Neuronal stem cell (in vitro differentiated cells): Measurements from ENCODE around the gene PODXL2.

Experiments used
- DNase-seq: peaks from one replicate; pipeline ENCODE4 v3.0.0-alpha.2; 2013; ENCODE audit warnings: low spot score
- H2AFZ ChIP-seq: one replicate; pipeline ENCODE4 v1.6.1; 2013; ENCODE audit warnings: mild to moderate bottlenecking, low read length, inconsistent platforms
- H2AK5ac ChIP-seq: 2 replicates; pipeline ENCODE4 v1.6.1; 2013; ENCODE audit warnings: low read depth, mild to moderate bottlenecking, inconsistent platforms, low read length, moderate library complexity, mixed read lengths
- H2BK120ac ChIP-seq: 2 replicates; pipeline ENCODE4 v1.6.1; 2013; ENCODE audit warnings: low read depth, mild to moderate bottlenecking, inconsistent platforms, low read length, moderate library complexity, mixed read lengths
- H2BK12ac ChIP-seq: one replicate; pipeline ENCODE4 v1.6.1; 2013; ENCODE audit warnings: low read length, inconsistent platforms
- H2BK15ac ChIP-seq: 2 replicates; pipeline ENCODE4 v1.6.1; 2013; ENCODE audit warnings: mild to moderate bottlenecking, low read length, inconsistent platforms, mixed read lengths
- H2BK5ac ChIP-seq: one replicate; pipeline ENCODE4 v1.6.1; 2013; ENCODE audit warnings: inconsistent platforms, mild to moderate bottlenecking, low read length, moderate library complexity
- H3K14ac ChIP-seq: one replicate; pipeline ENCODE4 v1.6.1; 2013; ENCODE audit warnings: low read length, inconsistent platforms
- H3K18ac ChIP-seq: 2 replicates; pipeline ENCODE4 v1.6.1; 2013; ENCODE audit warnings: low read length, inconsistent platforms
- H3K23ac ChIP-seq: 2 replicates; pipeline ENCODE4 v1.6.1; 2013; ENCODE audit warnings: low read depth, mild to moderate bottlenecking, mixed read lengths, low read length, inconsistent platforms; ENCODE audit not compliant: poor library complexity
- H3K27ac ChIP-seq: replicated peaks from 3 replicates; pipeline ENCODE4 v1.5.1; 2013; ENCODE audit warnings: low read length, inconsistent platforms
- H3K27me3 ChIP-seq, 3 experiments: 2 replicates each; pipeline ENCODE4 v1.6.1; 2013; ENCODE audit warnings: low read length in 3 of 3, mild to moderate bottlenecking in 2 of 3, inconsistent platforms in 1 of 3, low read depth in 1 of 3, mixed read lengths in 1 of 3, moderate library complexity in 1 of 3; ENCODE audit not compliant: control insufficient read depth in 3 of 3, insufficient read depth in 3 of 3
- H3K36me3 ChIP-seq, 2 donors: replicated peaks in 1 of 2; 2 replicates each; pipeline ENCODE4 v1.6.1; 2013; ENCODE audit warnings: low read length in 2 of 2; ENCODE audit not compliant: control insufficient read depth in 2 of 2, insufficient read depth in 2 of 2
- H3K4ac ChIP-seq: 2 replicates; pipeline ENCODE4 v1.6.1; 2013; ENCODE audit warnings: inconsistent platforms, mild to moderate bottlenecking, low read length, moderate library complexity
- H3K4me1 ChIP-seq, 2 donors: 1 replicate in 1 of 2; 2 replicates in 1 of 2; pipeline ENCODE4 v1.6.1; 2013; ENCODE audit warnings: low read length in 2 of 2, low read depth in 1 of 2; ENCODE audit not compliant: control insufficient read depth in 2 of 2, insufficient read depth in 1 of 2
- H3K4me2 ChIP-seq: one replicate; pipeline ENCODE4 v1.6.1; 2013; ENCODE audit warnings: mild to moderate bottlenecking, low read length, inconsistent platforms; ENCODE audit not compliant: insufficient read depth, poor library complexity, severe bottlenecking
- H3K4me3 ChIP-seq, 2 donors: 2 replicates each; pipeline ENCODE4 v1.5.1; 2013; ENCODE audit warnings: low read length in 2 of 2, mild to moderate bottlenecking in 2 of 2, inconsistent platforms in 1 of 2, moderate library complexity in 1 of 2
- H3K79me1 ChIP-seq: one replicate; pipeline ENCODE4 v1.6.1; 2013; ENCODE audit warnings: low read depth, mild to moderate bottlenecking, inconsistent platforms, low read length, moderate library complexity
- H3K9ac ChIP-seq: one replicate; pipeline ENCODE4 v1.6.1; 2013; ENCODE audit warnings: mild to moderate bottlenecking, low read depth, low read length, inconsistent platforms; ENCODE audit not compliant: poor library complexity
- H3K9me3 ChIP-seq, 2 donors: replicated peaks in 1 of 2; 2 replicates each; pipeline versions ENCODE3 to v1.6.1; 2013; ENCODE audit warnings: low read length in 2 of 2, mild to moderate bottlenecking in 2 of 2, inconsistent platforms in 1 of 2, low read depth in 1 of 2, mixed read lengths in 1 of 2, moderate library complexity in 1 of 2; ENCODE audit not compliant: control insufficient read depth in 2 of 2, insufficient read depth in 1 of 2
- H4K8ac ChIP-seq: one replicate; pipeline ENCODE4 v1.6.1; 2013; ENCODE audit warnings: low read depth, mild to moderate bottlenecking, inconsistent platforms, low read length, moderate library complexity
- H4K91ac ChIP-seq: one replicate; pipeline ENCODE4 v1.6.1; 2013; ENCODE audit warnings: low read length, low read depth, mild to moderate bottlenecking, inconsistent platforms; ENCODE audit not compliant: poor library complexity
- WGBS, 2 donors: extraction: QIAGEN DNeasy Blood & Tissue Kit; methylation state at CpG; one replicate each; pipeline ENCODE4 v1.1.7; 2013; ENCODE audit warnings: missing lambda C conversion rate in 2 of 2, mixed read lengths in 1 of 2; ENCODE audit not compliant: insufficient read length in 2 of 2, insufficient replicate concordance in 1 of 2; ENCODE audit errors: extremely low coverage in 2 of 2; 5-methylcytosine and 5-hydroxymethylcytosine counted together

Gene PODXL2

DNA sequence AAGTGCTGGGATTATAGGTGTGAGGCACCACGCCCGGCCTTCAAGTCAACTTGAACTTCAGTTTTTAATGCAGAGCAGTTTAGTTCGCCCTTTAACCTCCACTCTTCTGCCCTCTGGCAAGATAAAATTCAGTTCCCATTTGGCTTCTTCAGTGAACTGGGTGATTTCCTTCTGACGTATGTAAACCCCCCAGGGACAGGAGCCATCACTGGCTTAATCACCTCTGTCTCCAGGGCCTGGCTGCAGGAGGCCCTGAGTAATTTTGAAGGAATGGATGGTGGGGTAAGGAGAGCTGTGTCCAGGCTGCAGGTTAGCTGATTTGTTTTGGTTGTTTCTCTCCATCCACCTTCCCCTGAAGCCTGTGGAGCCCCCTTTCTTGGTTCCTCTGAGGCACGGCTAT is 18.9 kb upstream of the PODXL2 start:
- Histone ChIP-seq H3K23ac (no peak overlapping the region), H4K91ac (no peak overlapping the region), H2AK5ac (no peak overlapping the region), H3K4me1 (no peaks in the 10 kb centered on the region), H2BK120ac (no peak overlapping the region), H3K4me3 (no peak overlapping the region), H3K4me2 (no peak overlapping the region), H3K4ac (no peak overlapping the region), H3K36me3 (peaks cover 79 to 97% of the 10 kb centered on the region in 2 donors), H2AFZ (no peak overlapping the region), H3K9me3 (no peaks in the 10 kb centered on the region), H3K14ac (no peak overlapping the region), H2BK12ac (no peak overlapping the region), H3K79me1 (peaks cover 15% of the 10 kb centered on the region), H3K9ac (no peak overlapping the region), H2BK15ac (no peak overlapping the region), H3K27ac (no peak overlapping the region), H4K8ac (no peak overlapping the region), H3K27me3 (no peaks in the 10 kb centered on the region), H2BK5ac (no peak overlapping the region), H3K18ac (no peak overlapping the region)
- no peak for DNase-seq
- no CpG with 5 or more reads among the region's 5 CpGs for WGBS, 2 donors

DNA sequence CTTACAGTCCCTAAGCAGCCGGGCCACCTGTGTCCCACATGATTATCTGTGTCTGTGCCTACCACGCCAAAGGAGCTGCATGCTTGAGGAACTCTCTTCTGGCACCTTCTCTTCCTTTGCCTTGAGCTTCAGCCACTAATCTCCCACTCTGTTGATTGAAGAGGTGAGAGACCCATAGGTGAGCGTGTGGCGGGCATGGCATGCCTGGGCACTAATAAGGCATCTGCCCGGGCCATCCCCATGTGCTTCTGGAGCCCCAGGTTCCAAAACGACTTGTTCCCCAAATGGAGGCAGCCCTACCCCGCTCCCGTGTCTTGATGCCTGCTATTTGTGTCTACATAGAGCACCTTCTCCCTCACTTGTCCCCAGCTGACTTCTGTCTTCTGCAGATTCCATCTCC is 17.7 kb upstream of the PODXL2 start:
- H3K14ac ChIP-seq, result no peak overlapping the region
- H3K27ac ChIP-seq, result no peak overlapping the region
- WGBS, 2 donors, result no CpG with 5 or more reads among the region's 8 CpGs
- DNase-seq, result no peak
- H3K9ac ChIP-seq, result no peak overlapping the region
- no peak overlapping the region for H4K8ac ChIP-seq
- H2BK12ac ChIP-seq, result no peak overlapping the region
- H4K91ac ChIP-seq, result no peak overlapping the region
- H3K79me1 ChIP-seq, result peaks cover 12% of the 10 kb centered on the region
- no peak overlapping the region for H3K4me3 ChIP-seq
- peaks cover 81 to 97% of the 10 kb centered on the region in 2 donors for H3K36me3 ChIP-seq
- H2AK5ac ChIP-seq, result no peak overlapping the region
- no peak overlapping the region for H3K4me2 ChIP-seq
- H3K18ac ChIP-seq, result no peak overlapping the region
- no peak overlapping the region for H3K4ac ChIP-seq
- no peaks in the 10 kb centered on the region for H3K4me1 ChIP-seq
- no peaks in the 10 kb centered on the region for H3K9me3 ChIP-seq
- no peak overlapping the region for H2BK5ac ChIP-seq
- H3K27me3 ChIP-seq, result no peaks in the 10 kb centered on the region
- no peak overlapping the region for H2BK15ac ChIP-seq
- H2BK120ac ChIP-seq, result no peak overlapping the region
- no peak overlapping the region for H3K23ac ChIP-seq
- H2AFZ ChIP-seq, result no peak overlapping the region

DNA sequence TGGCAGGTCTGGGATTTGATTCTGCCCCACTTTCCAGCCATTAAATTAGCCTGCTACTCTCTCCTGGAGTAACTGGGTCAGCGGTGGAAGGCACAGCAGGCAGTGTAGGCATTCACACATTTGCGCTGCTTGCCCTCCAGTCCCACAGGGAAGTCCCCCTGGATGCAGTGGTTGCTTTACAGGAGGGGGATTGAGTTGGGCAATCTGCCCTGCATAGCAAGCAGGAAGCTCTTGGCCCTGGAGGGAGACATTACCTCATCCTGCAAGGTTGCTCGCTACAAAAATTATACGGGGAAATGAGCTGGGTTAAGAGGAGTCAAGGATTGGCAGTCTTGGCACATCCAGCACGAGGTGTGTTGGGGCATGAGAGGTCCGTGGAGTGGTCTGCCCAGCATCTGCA is 16.0 kb upstream of the PODXL2 start:
- peaks cover 81 to 97% of the 10 kb centered on the region in 2 donors for H3K36me3 ChIP-seq

GRCh38 chr3:127613406-127613805 is 15.6 kb upstream of the PODXL2 start:
- Histone ChIP-seq H2BK120ac (no peak overlapping the region), H3K27ac (no peak overlapping the region), H4K8ac (no peak overlapping the region), H3K23ac (no peak overlapping the region), H2BK12ac (no peak overlapping the region), H3K27me3 (no peaks in the 10 kb centered on the region), H3K14ac (no peak overlapping the region), H2BK15ac (no peak overlapping the region), H3K9ac (no peak overlapping the region), H2BK5ac (no peak overlapping the region), H3K36me3 (peaks cover 81 to 97% of the 10 kb centered on the region in 2 donors), H3K4me1 (no peaks in the 10 kb centered on the region), H3K79me1 (peaks cover 8% of the 10 kb centered on the region), H2AFZ (no peak overlapping the region), H3K18ac (no peak overlapping the region), H3K9me3 (no peaks in the 10 kb centered on the region), H3K4me3 (no peak overlapping the region), H3K4me2 (no peak overlapping the region), H3K4ac (no peak overlapping the region), H4K91ac (no peak overlapping the region), H2AK5ac (no peak overlapping the region)
- DNase-seq, result no peak

More for the DNA sequence above, 16.0 kb upstream of the PODXL2 start:
- H2BK15ac ChIP-seq, result no peak overlapping the region
- no peak overlapping the region for H4K91ac ChIP-seq
- H2BK120ac ChIP-seq, result no peak overlapping the region
- no peaks in the 10 kb centered on the region for H3K27me3 ChIP-seq
- H3K4ac ChIP-seq, result no peak overlapping the region
- H3K9me3 ChIP-seq, result no peaks in the 10 kb centered on the region
- H3K4me1 ChIP-seq, result no peaks in the 10 kb centered on the region
- H4K8ac ChIP-seq, result no peak overlapping the region
- no peak overlapping the region for H3K23ac ChIP-seq
- no peak overlapping the region for H3K4me3 ChIP-seq
- H3K27ac ChIP-seq, result no peak overlapping the region
- DNase-seq, result no peak
- H3K79me1 ChIP-seq, result peaks cover 9% of the 10 kb centered on the region
- H3K14ac ChIP-seq, result no peak overlapping the region
- no peak overlapping the region for H3K4me2 ChIP-seq
- no CpG with 5 or more reads among the region's 6 CpGs for WGBS, 2 donors
- H2AK5ac ChIP-seq, result no peak overlapping the region
- H3K18ac ChIP-seq, result no peak overlapping the region
- no peak overlapping the region for H2BK12ac ChIP-seq
- peak overlapping the region; percentile 25 for H3K9ac ChIP-seq
- H2BK5ac ChIP-seq, result no peak overlapping the region
- H2AFZ ChIP-seq, result no peak overlapping the region
